ENCODE data around the gene XYLT2. TPM values are rescaled to one million over a fixed set of nuclear protein-coding genes. Genes with fewer than 3 reads are reported as not detected.

XYLT2 gene
- total and polyA plus RNA-seq, 9 of the 15 experiments (the other 6 are each of a cell fraction or from before 2014, with no cell fraction given): 0.63 to 9.1 (median 4.3) TPM

- TF ChIP-seq CHD7 (IDR thresholded peaks at IDR 0.05; ENCODE audit: low read depth, low read length) (no peak), TFAM (CRISPR knock-in tag; conservative IDR thresholded peaks at IDR 0.05) (no peak), ZNF696 (CRISPR knock-in tag; conservative IDR thresholded peaks at IDR 0.05) (no peak), RBBP5 (IDR thresholded peaks at IDR 0.05; ENCODE audit: borderline replicate concordance, insufficient read depth, low read length, poor library complexity, severe bottlenecking) (no peak), SMARCC2 (IDR thresholded peaks at IDR 0.05; ENCODE audit: low read depth) (no peak), RHOXF2B (CRISPR knock-in tag; conservative IDR thresholded peaks at IDR 0.05) (0 out of 2 replicates have a peak, but pooled peaks have one; percentile 45), AFF1 (IDR thresholded peaks at IDR 0.05; ENCODE audit: low read depth in 1 of 2, partially characterized antibody in 2 of 2) (no peak), CSDE1 (IDR thresholded peaks at IDR 0.05) (no peak), HCFC1 (IDR thresholded peaks at IDR 0.05; ENCODE audit: low read depth, low read length) (no peak), ZNF263 (CRISPR knock-in tag; IDR thresholded peaks at IDR 0.05; ENCODE audit: borderline replicate concordance) (no peak)
Observed at GRCh38 chr17:50319306-50320004, 26.5 kb upstream of the XYLT2 start (continued).

Data from K562 (cell line).